ACC112 (cell line): ENCODE measurements around the gene COL18A1.

Experiments
- H2AFZ ChIP-seq: fragments of 200-600 bp; sonication (generic); one replicate; pipeline ENCODE4 v1.6.0; 2017; ENCODE audit warnings: antibody characterized with exemption, low read length; ENCODE audit not compliant: unreplicated experiment
- H3K27ac ChIP-seq: fragments of 200-600 bp; sonication (generic); 2 replicates; pipeline ENCODE4 v1.5.1; 2014; ENCODE audit warnings: low read depth, mild to moderate bottlenecking, antibody characterized with exemption, low read length, moderate library complexity
- H3K27me3 ChIP-seq: fragments of 200-600 bp; sonication (generic); 2 replicates; pipeline ENCODE4 v1.6.1; 2014; ENCODE audit warnings: mild to moderate bottlenecking, antibody characterized with exemption, low read length, moderate library complexity, mixed read lengths; ENCODE audit not compliant: insufficient read depth
- H3K36me3 ChIP-seq: fragments of 200-600 bp; sonication (generic); 2 replicates; pipeline ENCODE4 v1.6.1; 2016; ENCODE audit warnings: mild to moderate bottlenecking, antibody characterized with exemption, low read length, moderate library complexity, mixed read lengths; ENCODE audit not compliant: insufficient read depth
- H3K4me1 ChIP-seq: fragments of 200-600 bp; sonication (generic); one replicate; pipeline ENCODE4 v1.6.1; 2016; ENCODE audit warnings: low read length, mixed read lengths; ENCODE audit not compliant: insufficient read depth, unreplicated experiment, control insufficient read depth
- H3K4me3 ChIP-seq: fragments of 200-600 bp; sonication (generic); 2 replicates; pipeline ENCODE4 v1.5.1; 2014; ENCODE audit warnings: mild to moderate bottlenecking, low read depth, low read length
- H3K79me2 ChIP-seq: fragments of 200-600 bp; sonication (generic); one replicate; pipeline ENCODE4 v1.6.0; 2016; ENCODE audit warnings: low read length; ENCODE audit not compliant: control insufficient read depth, unreplicated experiment, insufficient read depth

Gene COL18A1

GRCh38 chr21:45545691-45546531 is 140.9 kb downstream of the COL18A1 start:
- Histone ChIP-seq H3K27ac (no peak overlapping the region), H3K4me3 (no peak overlapping the region), H3K27me3 (0 out of 2 replicates have a peak, but pooled peaks cover 6% of the 10 kb centered on the region), H3K36me3 (no peaks in the 10 kb centered on the region), H3K4me1 (peaks cover 4% of the 10 kb centered on the region), H3K79me2 (peaks cover 6% of the 10 kb centered on the region), H2AFZ (no peak overlapping the region)

GRCh38 chr21:45546636-45547544 is 141.9 kb downstream of the COL18A1 start:
- no peak overlapping the region for H3K4me3 ChIP-seq
- H3K36me3 ChIP-seq: no peaks in the 10 kb centered on the region
- H3K27ac ChIP-seq: no peak overlapping the region
- no peaks in the 10 kb centered on the region for H3K79me2 ChIP-seq
- 0 out of 2 replicates have a peak, but pooled peaks cover 6% of the 10 kb centered on the region for H3K27me3 ChIP-seq
- H3K4me1 ChIP-seq: peaks cover 11% of the 10 kb centered on the region
- H2AFZ ChIP-seq: no peak overlapping the region

- H2AFZ ChIP-seq: no peak overlapping the region
- 0 out of 2 replicates have a peak, but pooled peaks cover 6% of the 10 kb centered on the region for H3K27me3 ChIP-seq
- no peaks in the 10 kb centered on the region for H3K36me3 ChIP-seq
- H3K4me3 ChIP-seq: no peak overlapping the region
- no peaks in the 10 kb centered on the region for H3K79me2 ChIP-seq
- H3K27ac ChIP-seq: no peak overlapping the region
- H3K4me1 ChIP-seq: peaks cover 13% of the 10 kb centered on the region
Observed at GRCh38 chr21:45547545-45547900, 142.6 kb downstream of the COL18A1 start.

- no peak overlapping the region for H3K27ac ChIP-seq
- peaks cover 13% of the 10 kb centered on the region for H3K4me1 ChIP-seq
- H3K27me3 ChIP-seq: 0 out of 2 replicates have a peak, but pooled peaks cover 6% of the 10 kb centered on the region
- H2AFZ ChIP-seq: no peak overlapping the region
- H3K36me3 ChIP-seq: no peaks in the 10 kb centered on the region
- H3K4me3 ChIP-seq: no peak overlapping the region
- H3K79me2 ChIP-seq: no peaks in the 10 kb centered on the region
Observed at GRCh38 chr21:45548711-45549491, 143.9 kb downstream of the COL18A1 start.

DNA sequence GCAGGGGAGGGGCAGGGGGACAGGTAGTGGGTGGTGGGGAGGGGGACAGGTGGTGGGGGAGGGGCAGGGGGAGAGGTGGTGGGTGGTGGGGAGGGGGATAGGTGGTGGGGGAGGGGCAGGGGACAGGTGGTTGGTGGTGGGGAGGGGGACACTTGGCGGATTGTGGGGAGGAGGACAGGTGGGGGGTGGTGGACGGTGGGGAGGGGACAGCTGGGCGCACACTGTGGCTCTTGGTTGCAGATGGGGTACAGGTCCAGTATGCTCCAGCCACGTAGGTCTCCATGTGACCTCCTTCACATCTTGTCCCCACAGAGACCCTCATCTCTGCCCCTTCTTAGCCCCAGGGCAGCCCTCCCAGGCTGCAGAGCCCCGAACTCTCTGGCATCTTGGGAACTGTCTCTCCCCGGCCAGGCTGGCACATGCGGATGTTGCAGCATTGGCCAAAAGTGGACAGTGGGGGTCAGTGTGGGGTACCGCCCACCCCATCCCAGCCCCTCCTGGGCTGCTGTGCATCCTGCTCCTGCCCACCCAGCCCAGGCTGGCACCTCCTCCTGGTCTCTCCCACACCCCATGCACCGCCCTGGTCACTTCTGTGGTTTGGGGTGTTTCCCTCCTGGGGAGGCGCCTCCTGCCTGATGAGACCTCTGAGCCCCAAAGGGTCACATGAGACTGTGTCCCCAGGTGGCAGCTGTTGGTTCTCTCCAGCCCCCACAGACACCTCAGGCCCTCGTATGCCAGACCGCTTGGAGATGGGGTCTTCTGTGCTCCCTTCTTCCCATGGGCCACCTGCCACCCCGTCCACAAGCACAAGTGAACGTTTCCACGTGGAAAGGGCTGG is 144.9 kb downstream of the COL18A1 start:
- Histone ChIP-seq H2AFZ (no peak overlapping the region), H3K4me1 (peaks cover 13% of the 10 kb centered on the region), H3K4me3 (no peak overlapping the region), H3K27ac (no peak overlapping the region), H3K36me3 (no peaks in the 10 kb centered on the region), H3K27me3 (0 out of 2 replicates have a peak, but pooled peaks cover 6% of the 10 kb centered on the region), H3K79me2 (no peaks in the 10 kb centered on the region)

- Histone ChIP-seq H3K4me3 (no peak overlapping the region), H3K79me2 (no peaks in the 10 kb centered on the region), H3K4me1 (peaks cover 13% of the 10 kb centered on the region), H3K27me3 (0 out of 2 replicates have a peak, but pooled peaks cover 6% of the 10 kb centered on the region), H3K27ac (peak overlapping the region; percentile 35; the same call in 1 of the 2 replicates), H2AFZ (no peak overlapping the region), H3K36me3 (no peaks in the 10 kb centered on the region)
Observed at GRCh38 chr21:45550522-45551210, 145.7 kb downstream of the COL18A1 start.

GRCh38 chr21:45551316-45551715 is 146.4 kb downstream of the COL18A1 start:
- Histone ChIP-seq H3K79me2 (no peaks in the 10 kb centered on the region), H3K27ac (peak overlapping the region; percentile 35; the same call in 1 of the 2 replicates), H3K4me3 (no peak overlapping the region)

DNA sequence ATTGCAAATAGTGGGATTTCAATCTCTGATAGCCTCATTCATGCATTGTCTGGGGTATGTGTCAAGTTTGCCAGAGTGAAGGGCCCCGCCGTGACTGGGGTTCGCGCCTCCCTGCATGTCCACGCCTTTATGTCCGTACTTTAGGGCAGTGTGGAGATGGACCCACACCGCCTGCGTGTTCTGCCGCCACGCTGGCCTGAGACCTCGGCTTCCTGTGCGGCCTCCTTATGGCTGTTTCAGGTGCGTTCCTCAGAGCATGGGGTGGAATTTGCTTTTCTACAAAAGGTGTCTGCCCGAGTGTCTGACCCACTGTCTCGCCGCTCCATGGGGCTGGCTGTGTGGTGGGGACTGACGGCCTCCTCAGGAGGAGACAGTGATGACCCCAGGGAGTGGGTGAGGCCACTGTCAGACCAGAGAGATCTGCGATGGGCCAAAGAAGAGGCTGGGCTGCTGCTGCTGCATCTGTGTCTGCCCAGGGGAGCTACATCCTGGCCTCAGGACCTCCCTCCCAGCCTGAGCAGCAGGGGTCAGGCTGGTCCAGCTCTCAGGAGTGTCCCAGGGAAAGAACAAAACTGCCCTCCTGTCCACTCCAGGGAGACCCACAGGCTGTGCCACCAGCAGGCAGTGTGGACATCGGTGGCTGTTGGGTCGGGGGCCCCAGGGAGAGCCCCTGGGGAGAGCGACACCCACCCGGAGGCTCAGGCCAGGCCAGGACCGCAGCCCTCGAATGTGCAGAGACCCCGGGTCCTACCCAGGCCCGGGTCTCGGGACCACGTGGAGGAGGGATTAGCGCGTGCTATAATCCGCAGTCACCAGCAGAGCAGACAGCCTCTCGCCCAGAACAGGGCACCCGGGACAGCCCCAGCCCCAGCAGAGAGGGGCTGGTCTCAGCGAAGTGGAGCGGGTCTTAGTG is 147.1 kb downstream of the COL18A1 start:
- Histone ChIP-seq H3K4me3 (no peak overlapping the region), H2AFZ (no peak overlapping the region), H3K4me1 (peaks cover 13% of the 10 kb centered on the region), H3K36me3 (no peaks in the 10 kb centered on the region), H3K79me2 (no peaks in the 10 kb centered on the region), H3K27ac (peak overlapping the region; percentile 35; the same call in 1 of the 2 replicates), H3K27me3 (0 out of 2 replicates have a peak, but pooled peaks cover 6% of the 10 kb centered on the region)

More at GRCh38 chr21:45551316-45551715, 146.4 kb downstream of the COL18A1 start:
- Histone ChIP-seq H3K27me3 (0 out of 2 replicates have a peak, but pooled peaks cover 6% of the 10 kb centered on the region), H3K36me3 (no peaks in the 10 kb centered on the region), H2AFZ (no peak overlapping the region), H3K4me1 (peaks cover 13% of the 10 kb centered on the region)
